IMR-90 (cell line): ENCODE data around the gene GPR89B. TPM values are rescaled to one million over a fixed set of nuclear protein-coding genes. Genes with fewer than 3 reads are reported as not detected.

ENCODE experiments used
- ATAC-seq: fragments of 200-7000 bp; cut with Tn5 transposase; 2 replicates; pipeline ENCODE4 v1.9.1; 2020; ENCODE audit warnings: low read depth, mild to moderate bottlenecking, moderate library complexity
- BruUV-seq: library from RNA; stranded (reverse); fragments of 400-500 nt; replicated peaks from 2 replicates; lab custom pipeline; 2021; lab: Mats Ljungman, UMichigan
- CTCF ChIA-PET: fragments of 300-600 bp; formaldehyde crosslinking; extraction: SDS; loops from one replicate; lab custom pipeline; 2021; ENCODE audit warnings: antibody characterized with exemption; lab: Yijun Ruan, JAX
- POLR2A ChIA-PET: fragments of 300-600 bp; sonication (Branson Sonifier 250); formaldehyde crosslinking; loops from one replicate; lab custom pipeline; 2022; ENCODE audit warnings: antibody characterized with exemption; ENCODE audit not compliant: unreplicated experiment; lab: Charles Lee
- DNase-seq: peaks from one replicate; pipeline ENCODE4 v3.0.0; 2013
- H2AFZ ChIP-seq: replicated peaks from 2 replicates; pipeline ENCODE3; 2013; ENCODE audit warnings: low read length, mild to moderate bottlenecking; ENCODE audit not compliant: poor library complexity
- H2AK5ac ChIP-seq: 2 replicates; pipeline ENCODE4 v1.6.1; 2013; ENCODE audit warnings: low read depth, low read length, inconsistent platforms
- H2AK9ac ChIP-seq: replicated peaks from 2 replicates; pipeline ENCODE3; 2013; ENCODE audit warnings: mild to moderate bottlenecking, low read depth, low read length, moderate library complexity; ENCODE audit not compliant: poor library complexity
- H2BK120ac ChIP-seq: 2 replicates; pipeline ENCODE4 v1.6.1; 2013; ENCODE audit warnings: low read depth, low read length, inconsistent platforms
- H2BK15ac ChIP-seq: 3 replicates; pipeline ENCODE4 v1.6.1; 2013; ENCODE audit warnings: low read depth, low read length, inconsistent platforms
- H2BK20ac ChIP-seq: 2 replicates; pipeline ENCODE4 v1.6.1; 2013; ENCODE audit warnings: low read depth, mild to moderate bottlenecking, inconsistent platforms, low read length, moderate library complexity
- H2BK5ac ChIP-seq: 2 replicates; pipeline ENCODE4 v1.6.1; 2013; ENCODE audit warnings: mild to moderate bottlenecking, low read depth, low read length, inconsistent platforms; ENCODE audit not compliant: poor library complexity, severe bottlenecking
- H3K14ac ChIP-seq: replicated peaks from 2 replicates; pipeline ENCODE4 v1.6.1; 2013; ENCODE audit warnings: low read depth, low read length, inconsistent platforms
- H3K18ac ChIP-seq: 2 replicates; pipeline ENCODE4 v1.6.1; 2013; ENCODE audit warnings: low read depth, low read length, control low read depth
- H3K23ac ChIP-seq: 2 replicates; pipeline ENCODE4 v1.6.1; 2013; ENCODE audit warnings: low read depth, low read length, inconsistent platforms
- H3K27ac ChIP-seq: 2 replicates; pipeline ENCODE4 v1.5.1; 2013; ENCODE audit warnings: mild to moderate bottlenecking, control low read depth, low read length; ENCODE audit not compliant: insufficient read depth
- H3K27me3 ChIP-seq: 2 replicates; pipeline ENCODE4 v1.6.1; 2013; ENCODE audit warnings: low read length; ENCODE audit not compliant: control insufficient read depth, insufficient read depth
- H3K36me3 ChIP-seq: 2 replicates; pipeline ENCODE4 v1.6.1; 2013; ENCODE audit warnings: low read length, mixed read lengths; ENCODE audit not compliant: control insufficient read depth, insufficient read depth
- H3K4ac ChIP-seq: 2 replicates; pipeline ENCODE4 v1.6.1; 2013; ENCODE audit warnings: low read depth, low read length, inconsistent platforms
- H3K4me1 ChIP-seq: 2 replicates; pipeline ENCODE4 v1.6.1; 2013; ENCODE audit warnings: low read length, mixed read lengths; ENCODE audit not compliant: control insufficient read depth, insufficient read depth
- H3K4me2 ChIP-seq: 2 replicates; pipeline ENCODE4 v1.6.1; 2013; ENCODE audit warnings: low read depth, mild to moderate bottlenecking, control low read depth, low read length, moderate library complexity
- H3K4me3 ChIP-seq: 2 replicates; pipeline ENCODE4 v1.5.1; 2013; ENCODE audit warnings: low read depth, mild to moderate bottlenecking, control low read depth, low read length, moderate library complexity; ENCODE audit not compliant: insufficient read depth
- H3K56ac ChIP-seq: 2 replicates; pipeline ENCODE4 v1.6.1; 2013; ENCODE audit warnings: low read length, inconsistent platforms; ENCODE audit not compliant: insufficient read depth; ENCODE audit errors: extremely low read depth
- H3K79me1 ChIP-seq, 2 experiments: 2 replicates each; pipeline ENCODE4 v1.6.1; 2013; ENCODE audit warnings: low read length in 2 of 2, inconsistent platforms in 1 of 2, low read depth in 1 of 2
- H3K9ac ChIP-seq: 2 replicates; pipeline ENCODE4 v1.6.1; 2013; ENCODE audit warnings: low read depth, low read length, control low read depth
- H3K9me1 ChIP-seq: 2 replicates; pipeline ENCODE4 v1.6.1; 2013; ENCODE audit warnings: low read length, inconsistent platforms; ENCODE audit not compliant: insufficient read depth
- H3K9me3 ChIP-seq: 2 replicates; pipeline ENCODE4 v1.6.1; 2013; ENCODE audit warnings: low read length; ENCODE audit not compliant: control insufficient read depth, insufficient read depth
- H4K20me1 ChIP-seq: 2 replicates; pipeline ENCODE4 v1.6.1; 2013; ENCODE audit warnings: low read length, inconsistent platforms; ENCODE audit not compliant: insufficient read depth
- H4K5ac ChIP-seq: 2 replicates; pipeline ENCODE4 v1.6.1; 2013; ENCODE audit warnings: mild to moderate bottlenecking, low read depth, low read length, control low read depth
- H4K8ac ChIP-seq, 2 experiments: 2 replicates each; pipeline ENCODE4 v1.6.1; 2013; ENCODE audit warnings: low read depth in 2 of 2, low read length in 2 of 2, control low read depth in 1 of 2, inconsistent platforms in 1 of 2
- H4K91ac ChIP-seq: 2 replicates; pipeline ENCODE4 v1.6.1; 2013; ENCODE audit warnings: low read depth, low read length, inconsistent platforms; ENCODE audit not compliant: insufficient read depth
- CHD1 ChIP-seq: IDR thresholded peaks from 2 replicates; pipeline ENCODE4 v1.6.1; 2012; ENCODE audit warnings: low read depth, low read length, improper control_type of control experiment
- CTCF ChIP-seq: conservative IDR thresholded peaks from 2 replicates; pipeline ENCODE4 v1.5.1; 2012; ENCODE audit warnings: mild to moderate bottlenecking, low read depth, low read length, improper control_type of control experiment
- ELK1 ChIP-seq: fragments of 150-350 bp; IDR thresholded peaks from 2 replicates; pipeline ENCODE4 v1.6.1; 2016; ENCODE audit warnings: low read depth, mild to moderate bottlenecking, low read length, moderate library complexity, borderline replicate concordance
- MAFK ChIP-seq: IDR thresholded peaks from 2 replicates; pipeline ENCODE4 v1.6.1; 2012; ENCODE audit warnings: low read depth, low read length, improper control_type of control experiment
- MAZ ChIP-seq: IDR thresholded peaks from 2 replicates; pipeline ENCODE4 v1.6.1; 2012; ENCODE audit warnings: low read depth, mild to moderate bottlenecking, low read length, improper control_type of control experiment, moderate library complexity, borderline replicate concordance
- MXI1 ChIP-seq: IDR thresholded peaks from 2 replicates; pipeline ENCODE4 v1.6.1; 2012; ENCODE audit warnings: low read depth, mild to moderate bottlenecking, low read length, moderate library complexity, borderline replicate concordance
- NFE2L2 ChIP-seq: fragments of 150-350 bp; IDR thresholded peaks from 2 replicates; pipeline ENCODE4 v1.6.1; 2016; ENCODE audit warnings: low read depth, mild to moderate bottlenecking, low read length
- RAD21 ChIP-seq: IDR thresholded peaks from 2 replicates; pipeline ENCODE4 v1.6.1; 2012; ENCODE audit warnings: low read length, improper control_type of control experiment
- RFX5 ChIP-seq: IDR thresholded peaks from 2 replicates; pipeline ENCODE4 v1.8.0; 2012; ENCODE audit warnings: low read depth, mild to moderate bottlenecking, low read length, moderate library complexity
- USF2 ChIP-seq: fragments of 150-350 bp; IDR thresholded peaks from 2 replicates; pipeline ENCODE4 v1.6.1; 2017; ENCODE audit warnings: mild to moderate bottlenecking, antibody characterized with exemption, low read length, low read depth
- WGBS, 2 experiments: methylation state at CpG; one replicate each; pipeline versions ENCODE4 v1.1.5 to v1.1.7; 2013; ENCODE audit warnings: missing lambda C conversion rate in 2 of 2; ENCODE audit not compliant: insufficient read length in 1 of 2; ENCODE audit errors: extremely low coverage in 2 of 2; 5-methylcytosine and 5-hydroxymethylcytosine counted together
- dilution Hi-C: fragments of 300-500 bp; cut with HindIII; formaldehyde crosslinking; loops from one replicate; pipeline ENCODE4 v1.14.3; 2018; ENCODE audit warnings: low sequenced_read_pairs; ENCODE audit not compliant: unreplicated experiment
- in situ Hi-C: fragments of 300-500 bp; cut with MboI; formaldehyde crosslinking; loops from 3 replicates; pipeline ENCODE4 v1.14.3; 2019; ENCODE audit warnings: low sequenced_read_pairs, inconsistent platforms, mixed read lengths
- intact Hi-C: fragments of 100-400 bp; cut with micrococcal nuclease; formaldehyde crosslinking; loops from 2 replicates; pipeline ENCODE4 v1.10.0; 2022
- polyA plus RNA-seq, 3 experiments: library from polyadenylated mRNA; depleted of rRNA; stranded (reverse); fragments of >200 nt; gene quantifications; 2 replicates each; pipeline ENCODE4 v1.2.3, GENCODE V29; 2012; ENCODE audit warnings: low replicate concordance in 1 of 3
- total RNA-seq: library from RNA; depleted of rRNA; stranded (reverse); fragments of >200 nt; gene quantifications from 2 replicates; pipeline ENCODE4 v1.2.3, GENCODE V29; 2012

GPR89B gene
- total and polyA plus RNA-seq, 2 of the 4 experiments (the other 2 are of a cell fraction), result 9.4 to 13.1 TPM

DNA sequence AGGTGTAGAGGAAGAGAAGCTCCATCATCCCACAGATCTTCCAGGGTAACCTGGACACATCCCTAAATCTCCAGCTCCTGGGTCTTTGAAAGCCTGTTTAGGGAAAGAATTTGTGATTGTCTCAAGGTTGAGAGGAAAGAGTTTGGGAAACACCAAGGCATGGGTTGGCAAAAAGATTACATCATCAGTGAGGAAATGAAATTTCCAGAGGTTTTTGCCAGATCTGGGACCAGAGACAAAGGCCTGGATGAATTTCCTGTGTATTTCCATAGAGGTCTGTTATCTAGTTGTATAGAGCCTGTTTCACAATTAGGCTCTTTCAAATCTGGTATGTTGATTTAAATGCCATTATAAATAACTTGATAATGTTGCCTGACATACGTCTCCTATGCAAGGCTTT, 82.3 kb downstream of the GPR89B start:
- no CpG with 5 or more reads among the region's 1 CpG for WGBS, 2 experiments
- Histone ChIP-seq H2BK120ac (no peak overlapping the region), H2BK20ac (no peak overlapping the region), H2AFZ (no peak overlapping the region), H3K36me3 (no peaks in the 10 kb centered on the region), H4K91ac (no peak overlapping the region), H3K18ac (no peak overlapping the region), H2BK5ac (no peak overlapping the region), H3K9ac (no peak overlapping the region), H3K56ac (no peak overlapping the region), H2AK9ac (no peak overlapping the region), H3K27me3 (peaks cover 18% of the 10 kb centered on the region), H3K4me2 (no peak overlapping the region), H2BK15ac (no peak overlapping the region), H3K4me3 (no peak overlapping the region), H4K20me1 (no peaks in the 10 kb centered on the region), H3K23ac (no peak overlapping the region), H3K4ac (no peak overlapping the region), H2AK5ac (no peak overlapping the region), H4K8ac (no peak overlapping the region), H3K27ac (no peak overlapping the region), H3K9me1 (no peaks in the 10 kb centered on the region), H3K14ac (no peak overlapping the region), H3K79me1 (no peaks in the 10 kb centered on the region), H3K9me3 (no peaks in the 10 kb centered on the region), H3K4me1 (no peaks in the 10 kb centered on the region), H4K5ac (no peak overlapping the region)
- TF ChIP-seq RFX5 (no peak), CHD1 (no peak), USF2 (no peak), MAZ (no peak), ELK1 (no peak), RAD21 (no peak), CTCF (no peak), NFE2L2 (no peak), MAFK (no peak), MXI1 (no peak)
- DNase-seq (no peak), ATAC-seq (no peak)
- CTCF ChIA-PET, result no interaction called here
- POLR2A ChIA-PET, result no interaction called here
- in situ Hi-C loops, result no loop called here
- intact Hi-C loops, result no loop called here
- no TSS peak for BruUV-seq
- dilution Hi-C loops, result no loop called here
